Neutrophil (primary cell): ENCODE measurements around the gene GABBR2.

ENCODE experiments used
- H3K27ac ChIP-seq: fragments of 200-600 bp; sonication (generic); 2 replicates; pipeline ENCODE4 v1.5.1; 2016; ENCODE audit warnings: mild to moderate bottlenecking, moderate library complexity
- H3K27me3 ChIP-seq: fragments of 200-600 bp; sonication (generic); 2 replicates; pipeline ENCODE4 v1.6.0; 2016; ENCODE audit warnings: mild to moderate bottlenecking
- H3K36me3 ChIP-seq: fragments of 200-600 bp; sonication (generic); 2 replicates; pipeline ENCODE4 v1.5.1; 2017
- H3K4me1 ChIP-seq, 2 experiments: fragments of 200-600 bp in 1 of 2; sonication (generic) in 1 of 2; 1 replicate in 1 of 2; 2 replicates in 1 of 2; pipeline versions ENCODE4 v1.5.1 to v1.6.1; 2013 to 2016; ENCODE audit warnings: low read depth in 1 of 2, low read length in 1 of 2, mild to moderate bottlenecking in 1 of 2, moderate library complexity in 1 of 2; ENCODE audit not compliant: control insufficient read depth in 1 of 2, insufficient read depth in 1 of 2
- H3K4me3 ChIP-seq, 2 experiments: fragments of 200-600 bp in 1 of 2; sonication (generic) in 1 of 2; 1 replicate in 1 of 2; 2 replicates in 1 of 2; pipeline ENCODE4 v1.5.1; 2013 to 2016; ENCODE audit warnings: low read depth in 1 of 2, low read length in 1 of 2, mild to moderate bottlenecking in 1 of 2, moderate library complexity in 1 of 2
- H3K9me3 ChIP-seq: fragments of 200-600 bp; sonication (generic); 2 replicates; pipeline ENCODE4 v1.5.1; 2016
- TF ChIP-seq, protein P1 (sequence below): fragments of 200-600 bp; sonication (generic); IDR thresholded peaks from 2 replicates; pipeline ENCODE4 v1.5.1; 2016; ENCODE audit warnings: antibody characterized with exemption

GABBR2 gene

DNA sequence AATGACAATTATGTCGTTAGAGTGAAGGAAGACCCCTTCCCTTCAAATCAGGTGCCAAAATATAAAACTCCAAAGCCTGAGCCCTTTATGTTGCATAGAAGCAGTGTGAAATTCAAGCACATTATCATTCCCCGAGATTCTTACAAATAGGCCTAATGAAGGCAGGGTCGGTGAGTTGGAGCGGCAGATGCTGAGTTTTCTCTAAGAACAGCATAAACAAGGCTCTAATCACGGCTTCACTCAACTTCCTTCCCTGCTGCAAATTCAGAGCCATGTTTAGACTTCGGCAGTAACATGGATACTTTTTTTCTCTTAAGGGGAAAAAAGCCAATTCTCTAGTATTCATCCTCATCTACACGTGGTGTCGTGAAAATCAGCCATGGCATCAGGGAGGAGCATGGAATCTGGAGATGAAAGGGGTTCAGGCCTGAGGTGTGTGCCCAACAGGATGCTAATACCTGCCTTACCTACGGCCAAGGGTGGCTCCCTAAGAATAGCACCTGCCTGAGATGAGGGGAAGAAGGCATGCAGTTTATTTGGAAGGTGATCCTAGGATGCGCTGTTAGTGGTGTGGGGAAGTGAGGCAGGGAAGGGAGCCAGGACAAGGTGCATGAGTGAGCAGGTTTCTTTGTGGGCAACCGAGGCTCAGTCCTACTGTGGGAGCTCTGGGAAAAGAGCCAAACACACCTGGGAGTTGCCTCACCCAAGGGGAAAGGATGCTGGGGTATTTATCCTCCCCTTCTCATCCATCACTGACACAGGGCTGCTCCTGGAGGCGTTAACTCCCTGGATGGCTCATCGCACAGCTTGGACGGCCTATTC, 306.5 kb downstream of the GABBR2 start:
- H3K27ac ChIP-seq, result no peak overlapping the region
- H3K4me3 ChIP-seq, result no peak overlapping the region
- no peaks in the 10 kb centered on the region for H3K9me3 ChIP-seq
- H3K36me3 ChIP-seq, result no peaks in the 10 kb centered on the region
- peaks cover 4% of the 10 kb centered on the region for H3K27me3 ChIP-seq
- H3K4me1 ChIP-seq, result no peaks in the 10 kb centered on the region
- TF ChIP-seq, protein P1, sequence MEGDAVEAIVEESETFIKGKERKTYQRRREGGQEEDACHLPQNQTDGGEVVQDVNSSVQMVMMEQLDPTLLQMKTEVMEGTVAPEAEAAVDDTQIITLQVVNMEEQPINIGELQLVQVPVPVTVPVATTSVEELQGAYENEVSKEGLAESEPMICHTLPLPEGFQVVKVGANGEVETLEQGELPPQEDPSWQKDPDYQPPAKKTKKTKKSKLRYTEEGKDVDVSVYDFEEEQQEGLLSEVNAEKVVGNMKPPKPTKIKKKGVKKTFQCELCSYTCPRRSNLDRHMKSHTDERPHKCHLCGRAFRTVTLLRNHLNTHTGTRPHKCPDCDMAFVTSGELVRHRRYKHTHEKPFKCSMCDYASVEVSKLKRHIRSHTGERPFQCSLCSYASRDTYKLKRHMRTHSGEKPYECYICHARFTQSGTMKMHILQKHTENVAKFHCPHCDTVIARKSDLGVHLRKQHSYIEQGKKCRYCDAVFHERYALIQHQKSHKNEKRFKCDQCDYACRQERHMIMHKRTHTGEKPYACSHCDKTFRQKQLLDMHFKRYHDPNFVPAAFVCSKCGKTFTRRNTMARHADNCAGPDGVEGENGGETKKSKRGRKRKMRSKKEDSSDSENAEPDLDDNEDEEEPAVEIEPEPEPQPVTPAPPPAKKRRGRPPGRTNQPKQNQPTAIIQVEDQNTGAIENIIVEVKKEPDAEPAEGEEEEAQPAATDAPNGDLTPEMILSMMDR, result no peak

GRCh38 chr9:98401140-98402018, 307.4 kb downstream of the GABBR2 start:
- no peaks in the 10 kb centered on the region for H3K9me3 ChIP-seq
- TF ChIP-seq, protein P1, result no peak
- no peak overlapping the region for H3K27ac ChIP-seq
- no peaks in the 10 kb centered on the region for H3K4me1 ChIP-seq
- no peak overlapping the region for H3K4me3 ChIP-seq
- H3K36me3 ChIP-seq, result no peaks in the 10 kb centered on the region
- peaks cover 4% of the 10 kb centered on the region for H3K27me3 ChIP-seq

GRCh38 chr9:98399950-98400683, 308.6 kb downstream of the GABBR2 start:
- peaks cover 4% of the 10 kb centered on the region for H3K27me3 ChIP-seq
- H3K36me3 ChIP-seq, result no peaks in the 10 kb centered on the region
- H3K4me1 ChIP-seq, result no peaks in the 10 kb centered on the region
- H3K27ac ChIP-seq, result no peak overlapping the region
- no peaks in the 10 kb centered on the region for H3K9me3 ChIP-seq
- TF ChIP-seq, protein P1, result no peak
- no peak overlapping the region for H3K4me3 ChIP-seq

DNA sequence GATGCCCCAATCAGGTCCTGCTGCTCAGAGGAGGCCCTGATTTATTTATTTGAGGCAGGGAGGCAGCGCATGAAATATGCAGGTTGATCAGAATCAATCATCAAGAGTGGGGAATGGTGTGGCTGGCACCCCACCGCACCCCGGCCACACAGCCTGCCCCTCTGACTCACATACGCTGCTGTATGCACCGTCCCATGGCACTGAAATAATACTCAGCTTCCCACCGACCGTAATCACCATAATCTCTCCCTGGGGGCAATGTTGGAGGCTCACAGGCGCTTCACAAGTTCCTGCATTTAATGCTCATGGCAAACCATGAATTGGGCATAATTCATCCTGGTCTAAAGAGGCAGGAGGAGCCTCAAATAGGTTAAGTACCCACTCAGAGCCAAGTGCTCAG, 312.1 kb downstream of the GABBR2 start:
- Histone ChIP-seq H3K27ac (no peak overlapping the region), H3K4me3 (no peak overlapping the region), H3K9me3 (no peaks in the 10 kb centered on the region), H3K4me1 (no peaks in the 10 kb centered on the region), H3K27me3 (peaks cover 4% of the 10 kb centered on the region), H3K36me3 (no peaks in the 10 kb centered on the region)
- TF ChIP-seq, protein P1, result no peak

- TF ChIP-seq, protein P1, result no peak
- Histone ChIP-seq H3K4me3 (no peak overlapping the region), H3K27me3 (peaks cover 4% of the 10 kb centered on the region), H3K4me1 (no peaks in the 10 kb centered on the region), H3K27ac (no peak overlapping the region), H3K9me3 (no peaks in the 10 kb centered on the region), H3K36me3 (no peaks in the 10 kb centered on the region)
These were observed 312.5 kb downstream of the GABBR2 start for GRCh38 chr9:98396236-98396635.
